GM18526 (cell line): ENCODE measurements around the gene PYGO2.

ENCODE experiments used
- POLR2A ChIP-seq: IDR thresholded peaks from 3 replicates; pipeline ENCODE4 v1.6.1; 2011; ENCODE audit not compliant: insufficient read length; ENCODE audit errors: extremely low read depth

Gene PYGO2

DNA sequence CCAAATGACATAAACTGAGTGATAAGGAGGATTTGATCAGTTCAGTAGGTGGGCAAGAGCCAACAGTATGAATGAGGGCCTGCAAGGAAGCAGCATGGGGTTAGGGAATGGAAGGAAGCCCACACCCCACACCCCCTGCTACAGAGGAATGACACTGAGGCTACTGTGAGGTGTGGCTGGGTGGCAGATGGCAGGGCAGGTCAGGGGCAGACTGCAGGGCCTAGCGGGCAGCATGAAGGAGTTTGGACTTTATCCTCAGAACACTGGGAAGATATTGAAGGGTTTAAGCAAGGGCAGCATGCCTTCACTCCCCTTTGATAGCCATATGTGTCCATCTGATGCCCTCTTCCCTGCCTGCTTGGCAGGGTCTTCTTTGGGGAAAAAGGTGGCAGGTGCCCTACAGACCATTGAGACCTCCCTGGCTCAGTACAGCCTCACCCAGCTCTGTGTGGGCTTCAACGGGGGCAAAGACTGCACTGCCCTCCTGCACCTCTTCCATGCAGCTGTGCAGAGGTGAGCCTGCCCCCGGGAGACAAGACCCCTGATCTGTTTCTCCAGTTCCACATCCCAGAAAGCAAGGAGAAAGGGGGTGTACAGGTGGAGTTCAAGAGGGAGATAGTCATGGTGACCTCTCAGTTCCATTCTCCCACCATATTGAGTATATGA lies 27.7 kb upstream of the PYGO2 start:
- no peak for TF ChIP-seq POLR2A

- TF ChIP-seq POLR2A, result no peak
Measured at GRCh38 chr1:154988058-154988954, 26.7 kb upstream of the PYGO2 start.

DNA sequence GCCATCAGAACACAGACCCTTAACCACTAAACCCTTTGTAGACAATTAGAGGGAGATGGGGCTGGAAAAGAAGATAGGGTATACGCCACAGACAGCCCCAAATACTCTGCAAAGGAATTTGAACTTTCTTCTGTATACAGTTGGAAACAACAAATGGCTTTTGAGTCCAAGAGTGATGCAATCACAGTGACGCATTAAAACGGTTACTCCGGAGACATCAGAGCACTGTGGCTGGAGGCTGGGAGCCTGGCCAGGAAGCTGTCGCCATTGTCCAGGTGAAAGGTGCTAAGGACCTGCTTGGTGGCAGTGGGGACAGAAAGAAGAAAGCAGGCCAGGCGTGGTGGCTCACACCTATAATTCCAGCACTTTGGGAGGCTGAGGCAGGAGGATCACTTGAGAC lies 25.7 kb upstream of the PYGO2 start:
- no peak for TF ChIP-seq POLR2A

GRCh38 chr1:154983776-154984466 lies 22.3 kb upstream of the PYGO2 start:
- TF ChIP-seq POLR2A, result no peak

DNA sequence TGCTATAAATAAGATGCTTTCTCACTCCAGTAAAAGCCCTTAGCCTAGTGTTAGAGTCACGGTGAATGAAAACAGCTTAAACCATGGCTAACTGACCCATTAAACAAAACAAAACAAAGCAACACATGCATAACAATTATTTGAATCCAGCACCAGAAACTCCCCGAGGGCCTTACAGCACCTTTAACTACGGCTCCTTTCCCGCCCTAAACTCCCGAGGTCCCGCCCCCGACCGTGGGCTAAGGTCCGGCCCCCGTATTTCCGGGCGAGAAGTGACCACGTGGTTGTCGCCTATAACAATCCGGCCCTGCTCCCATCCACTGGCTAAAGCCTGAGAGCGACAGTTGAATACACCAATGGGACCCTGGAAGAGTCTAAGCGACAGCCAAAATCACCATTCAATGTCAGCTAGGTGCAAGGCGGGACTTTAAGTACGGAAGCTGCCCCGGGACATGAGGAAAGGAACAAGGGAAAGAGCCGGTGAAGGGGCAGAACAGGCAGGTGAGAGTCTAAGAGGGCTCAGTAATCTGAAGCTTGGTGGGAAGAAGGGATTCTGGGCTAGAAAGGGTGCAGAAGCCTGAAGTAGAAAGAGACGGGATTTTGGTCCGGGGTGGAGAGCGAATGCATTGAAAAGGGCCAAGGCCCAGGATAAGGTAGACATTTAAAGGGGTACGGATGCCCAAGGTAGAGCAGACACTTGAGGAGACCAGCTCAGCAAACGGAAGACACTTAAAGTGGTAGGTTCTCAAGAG lies 21.5 kb upstream of the PYGO2 start, which contains the start of gene FLAD1:
TSS of gene FLAD1 (plus strand) at position 448 of the 752 bp plus-strand sequence. CDS start 351 bp downstream, outside the sequence.
- peak; percentile 57 for TF ChIP-seq POLR2A

DNA sequence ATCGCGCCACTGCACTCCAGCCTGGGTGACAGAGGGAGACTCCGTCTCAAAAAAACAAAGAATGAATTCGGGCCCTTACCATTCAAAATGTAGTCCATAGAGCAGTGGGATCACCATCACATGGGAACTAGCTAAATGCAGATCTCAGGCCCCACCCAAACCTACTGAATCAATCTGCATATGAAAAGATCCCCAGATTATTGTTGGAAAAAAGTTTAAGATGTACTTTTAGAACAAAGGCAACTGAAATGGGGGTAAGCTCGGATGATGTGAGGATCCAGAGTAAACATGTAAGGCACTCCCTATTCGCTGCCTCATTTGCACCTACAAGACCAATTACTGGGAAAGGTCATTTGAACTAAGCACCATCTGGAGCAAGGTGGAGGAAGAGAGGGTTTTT lies 20.8 kb upstream of the PYGO2 start:
- TF ChIP-seq POLR2A, result no peak

DNA sequence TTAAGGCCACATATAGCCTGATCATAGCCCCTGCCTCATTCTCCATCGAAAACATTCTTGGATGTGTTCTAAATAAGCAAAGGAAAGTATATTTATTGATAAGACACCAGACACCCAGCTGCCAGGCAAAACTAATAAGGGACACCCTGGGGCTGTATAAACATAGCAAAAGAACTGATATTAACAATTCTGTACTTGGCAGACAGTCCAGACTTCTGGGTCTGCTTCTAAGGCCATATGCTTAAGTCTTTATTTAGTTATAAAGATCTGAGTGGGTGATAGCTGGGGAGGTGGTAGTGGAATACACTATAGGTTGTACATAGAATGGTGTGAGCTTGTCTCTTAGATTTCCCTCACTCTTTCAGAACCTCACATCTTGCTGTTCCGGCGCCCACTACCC lies 16.8 kb upstream of the PYGO2 start:
- no peak for TF ChIP-seq POLR2A

DNA sequence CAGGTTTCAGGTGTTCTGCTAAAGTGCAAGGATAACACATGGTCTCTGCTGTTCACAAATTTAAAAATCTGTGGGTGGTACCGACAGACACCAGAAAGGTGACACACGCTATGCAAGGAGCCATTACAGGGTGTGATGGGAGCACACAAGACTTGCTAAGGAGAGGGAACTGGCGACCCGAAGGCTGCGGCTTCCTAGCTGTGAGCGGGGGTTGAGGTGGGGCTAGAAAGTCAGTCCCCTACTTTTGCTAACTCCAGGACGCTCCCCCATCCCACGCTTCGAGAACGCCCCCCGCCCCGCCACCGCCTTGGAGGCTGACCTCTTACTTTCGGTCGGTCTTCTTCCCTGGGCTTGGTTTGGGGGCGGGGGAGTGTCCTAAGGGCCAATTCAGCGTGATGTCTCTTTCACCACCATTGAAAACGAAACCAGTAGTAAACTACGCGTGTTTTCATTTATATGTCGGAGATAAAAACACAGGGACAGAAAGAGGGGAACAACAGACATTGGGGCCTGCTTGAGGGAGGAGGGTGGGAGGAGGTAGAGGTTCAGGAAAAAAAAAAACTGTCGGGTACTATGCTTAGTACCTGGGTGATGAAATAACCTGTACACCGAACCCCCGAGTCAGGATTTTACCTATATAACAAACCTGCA lies 14.0 kb upstream of the PYGO2 start:
- peak; percentile 36 for TF ChIP-seq POLR2A

DNA sequence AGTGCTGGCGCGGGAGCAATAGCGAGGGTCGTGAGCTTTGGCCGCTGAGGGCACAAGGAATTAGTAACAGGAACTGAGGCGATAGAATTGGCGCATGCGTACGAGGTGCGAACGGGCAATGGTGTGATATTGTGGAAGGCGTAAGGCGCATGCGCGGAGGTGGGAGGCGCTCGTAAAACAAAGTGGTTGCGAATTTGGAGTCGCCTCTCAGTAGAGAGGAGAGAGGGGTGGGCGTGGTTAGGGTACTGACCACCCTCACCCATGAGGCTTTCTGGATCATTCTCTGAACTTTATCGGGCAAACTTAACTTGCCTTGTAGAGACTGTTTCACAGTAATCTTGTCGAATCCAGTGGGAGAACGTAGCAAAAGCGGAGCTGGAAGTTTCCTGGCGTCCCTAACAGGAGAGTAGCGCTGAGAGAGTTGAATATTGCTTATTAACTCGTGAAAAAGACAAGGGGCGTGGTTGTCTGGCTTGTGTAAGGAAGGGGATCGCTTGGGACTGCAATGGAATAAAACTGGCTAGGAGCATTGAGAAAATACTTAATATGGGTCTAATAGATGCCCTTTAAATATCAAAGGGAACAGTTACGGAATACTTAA lies 13.3 kb upstream of the PYGO2 start:
- no peak for TF ChIP-seq POLR2A

DNA sequence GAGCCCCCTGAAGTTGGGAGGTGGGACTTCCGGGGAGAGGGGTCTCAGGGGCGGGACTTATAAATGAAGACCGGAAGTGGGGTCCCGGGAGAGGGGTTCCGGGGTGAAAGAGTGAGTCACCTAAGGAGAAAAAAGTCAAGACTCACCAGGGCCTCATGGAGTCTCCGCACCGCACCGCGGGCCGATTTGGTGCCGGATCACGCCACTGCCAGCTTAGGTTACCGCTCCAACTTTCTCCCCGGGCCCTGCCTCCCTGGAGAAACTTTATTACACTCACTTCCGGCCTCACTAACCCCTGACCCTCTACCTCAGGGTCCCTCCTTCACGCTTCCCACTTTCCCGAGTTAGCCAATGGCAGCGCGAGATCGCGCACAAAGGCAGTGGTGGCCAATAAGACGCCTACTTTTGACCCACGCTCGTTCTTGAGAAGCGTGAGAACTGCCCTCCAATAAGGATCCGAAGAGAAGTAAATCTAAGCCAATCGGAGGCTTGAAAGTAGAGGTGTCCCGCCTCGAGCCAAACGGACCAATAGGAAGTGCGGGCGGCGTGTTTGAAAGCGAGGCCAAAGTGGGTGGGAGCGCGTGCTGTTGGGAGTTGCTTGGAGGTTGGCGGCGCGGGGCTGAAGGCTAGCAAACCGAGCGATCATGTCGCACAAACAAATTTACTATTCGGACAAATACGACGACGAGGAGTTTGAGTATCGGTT lies 12.7 kb upstream of the PYGO2 start, which contains the start of gene CKS1B:
TSS of gene CKS1B (plus strand) at position 580 of the 706 bp plus-strand sequence. CDS start at position 645, 65 bp downstream.
- peak; percentile 75 for TF ChIP-seq POLR2A

DNA sequence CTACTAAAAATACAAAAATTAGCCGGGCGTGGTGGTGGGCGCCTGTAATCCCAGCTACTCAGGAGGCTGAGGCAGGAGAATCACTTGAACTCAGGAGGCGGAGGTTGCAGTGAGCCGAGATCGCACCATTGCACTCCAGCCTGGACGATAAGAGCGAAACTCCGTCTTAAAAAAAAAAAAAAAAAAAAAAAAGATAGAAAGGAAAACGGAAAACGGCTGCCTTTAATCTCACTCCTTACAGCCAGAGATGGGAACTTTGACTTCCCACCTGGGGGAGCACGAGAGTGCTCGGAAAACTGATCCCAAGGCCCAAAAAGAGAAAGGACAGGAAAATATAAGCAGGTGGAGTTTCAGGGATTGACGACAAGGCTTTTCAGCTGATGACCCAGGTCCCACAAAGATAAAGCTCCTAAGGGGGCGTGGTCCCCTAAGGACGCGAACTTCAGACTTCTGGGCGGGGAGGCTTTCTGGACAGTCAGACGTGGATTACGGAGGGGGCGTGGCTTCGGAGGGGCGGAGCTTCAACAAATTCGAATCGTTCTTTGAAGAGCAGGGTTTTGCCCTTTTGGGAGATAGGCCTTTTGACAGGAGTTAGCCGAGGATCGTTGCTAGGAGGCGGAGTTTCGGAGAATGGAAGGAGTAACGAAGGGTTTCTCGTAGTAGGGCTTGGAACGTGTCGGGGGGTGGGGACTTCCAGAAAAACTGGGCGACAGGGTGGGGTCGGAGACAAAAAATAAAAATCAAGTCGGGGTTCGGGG lies 11.9 kb upstream of the PYGO2 start:
- peak; percentile 51 for TF ChIP-seq POLR2A

- TF ChIP-seq POLR2A, result no peak
Measured at GRCh38 chr1:154972517-154973343, 11.1 kb upstream of the PYGO2 start.

GRCh38 chr1:154972213-154972516 lies 10.6 kb upstream of the PYGO2 start:
- no peak for TF ChIP-seq POLR2A
